Activated CD8-positive, alpha-beta T cell treated with anti-CD3 and anti-CD28 coated beads for 36 hours (primary cell): ENCODE data around the gene LRBA. TPM values are rescaled to one million over a fixed set of nuclear protein-coding genes. Genes with fewer than 3 reads are reported as not detected.
"Not testable (repeated sequence)": the region's sequence is repeated elsewhere in the genome, so short reads cannot be mapped to it uniquely, and the experiment has no call there.

Source experiments
- ATAC-seq: fragments of 200-7000 bp; cut with Tn5 transposase; one replicate; pipeline ENCODE4 v1.10.0; 2021; ENCODE audit warnings: mild to moderate bottlenecking, moderate library complexity
- CTCF ChIA-PET: fragments of 350-600 bp; sonication (Branson Sonifier 250); formaldehyde crosslinking; loops from one replicate; lab custom pipeline; 2021; ENCODE audit warnings: antibody characterized with exemption; lab: Charles Lee
- POLR2A ChIA-PET: fragments of 350-600 bp; sonication (Branson Sonifier 250); formaldehyde crosslinking; loops from one replicate; lab custom pipeline; 2021; ENCODE audit warnings: antibody characterized with exemption; lab: Charles Lee
- DNase-seq: peaks from one replicate; pipeline ENCODE4 v3.0.0-alpha.2; 2020
- H3K27ac Mint-ChIP-seq: one replicate; pipeline ENCODE4 v1.8.0; 2021; ENCODE audit warnings: mild to moderate bottlenecking, mixed read lengths
- H3K27me3 Mint-ChIP-seq: one replicate; pipeline ENCODE4 v1.8.0; 2021; ENCODE audit warnings: mixed read lengths
- H3K36me3 Mint-ChIP-seq: one replicate; pipeline ENCODE4 v1.8.0; 2021; ENCODE audit warnings: low read depth, mixed read lengths
- H3K4me1 Mint-ChIP-seq: one replicate; pipeline ENCODE4 v1.8.0; 2021; ENCODE audit warnings: low read depth, mixed read lengths
- H3K4me3 Mint-ChIP-seq: one replicate; pipeline ENCODE4 v1.8.0; 2021; ENCODE audit warnings: mild to moderate bottlenecking, moderate library complexity, mixed read lengths
- H3K9me3 Mint-ChIP-seq: one replicate; pipeline ENCODE4 v1.8.0; 2021; ENCODE audit warnings: mixed read lengths
- CTCF ChIP-seq: fragments of 200-600 bp; IDR thresholded peaks from one replicate; pipeline ENCODE4 v1.8.0; 2022; ENCODE audit warnings: antibody characterized with exemption, mild to moderate bottlenecking
- intact Hi-C: fragments of 100-400 bp; cut with micrococcal nuclease; formaldehyde crosslinking; loops from one replicate; pipeline ENCODE4 v1.10.0; 2022
- total RNA-seq, 2 experiments: library from RNA; stranded (reverse); gene quantifications; one replicate each; pipeline ENCODE4 v1.2.3, GENCODE V29; 2021

LRBA gene
- total RNA-seq, 2 experiments from 2014 or later, result 48.1 to 52.5 TPM

GRCh38 chr4:150743564-150744342, 271.3 kb downstream of the LRBA start:
- Mint-ChIP-seq H3K27me3 (no peaks in the 10 kb centered on the region), H3K27ac (peak overlapping the region; percentile 23), H3K36me3 (peaks cover 17% of the 10 kb centered on the region), H3K4me3 (no peak overlapping the region), H3K9me3 (no peaks in the 10 kb centered on the region), H3K4me1 (no peaks in the 10 kb centered on the region)
- POLR2A ChIA-PET, result no interaction called here
- no peak for ATAC-seq
- intact Hi-C loops, result no loop called here
- TF ChIP-seq CTCF, result no peak
- CTCF ChIA-PET, result no interaction called here
- DNase-seq, result no peak

- H3K9me3 Mint-ChIP-seq, DNase-seq, CTCF ChIA-PET, H3K4me1 Mint-ChIP-seq, H3K27me3 Mint-ChIP-seq, ATAC-seq, H3K27ac Mint-ChIP-seq, H3K4me3 Mint-ChIP-seq, intact Hi-C loops: not testable (repeated sequence)
- POLR2A ChIA-PET, result interaction anchor here (0.7 kb wide), 1 partner anchor 421 kb away, joined by 4 read pairs; no protein-coding TSS in a partner anchor
- peaks cover 14% of the 10 kb centered on the region for H3K36me3 Mint-ChIP-seq
Measured at GRCh38 chr4:150742930-150743329, 272.2 kb downstream of the LRBA start.

- DNase-seq (no peak), ATAC-seq (no peak)
- no peak overlapping the region for H3K27ac Mint-ChIP-seq
- H3K4me1 Mint-ChIP-seq, result no peaks in the 10 kb centered on the region
- ChIA-PET CTCF (no interaction called here), POLR2A (no interaction called here)
- H3K4me3 Mint-ChIP-seq, result no peak overlapping the region
- TF ChIP-seq CTCF, result no peak
- intact Hi-C loops, result no loop called here
- no peaks in the 10 kb centered on the region for H3K27me3 Mint-ChIP-seq
- H3K9me3 Mint-ChIP-seq, result no peaks in the 10 kb centered on the region
- peaks cover 11% of the 10 kb centered on the region for H3K36me3 Mint-ChIP-seq
Measured at GRCh38 chr4:150739591-150739990, 275.5 kb downstream of the LRBA start.

- Mint-ChIP-seq H3K9me3 (peaks cover 13% of the 10 kb centered on the region), H3K27me3 (no peaks in the 10 kb centered on the region), H3K4me3 (no peak overlapping the region), H3K36me3 (peaks cover 68% of the 10 kb centered on the region), H3K4me1 (no peaks in the 10 kb centered on the region), H3K27ac (no peak overlapping the region)
- intact Hi-C loops, result no loop called here
- ATAC-seq, result no peak
- no peak for TF ChIP-seq CTCF
- ChIA-PET CTCF (no interaction called here), POLR2A (no interaction called here)
- DNase-seq, result no peak
Measured at GRCh38 chr4:150725957-150726523, 289.0 kb downstream of the LRBA start.

GRCh38 chr4:150723727-150724411, 291.2 kb downstream of the LRBA start:
- CTCF ChIA-PET, result no interaction called here
- no peak overlapping the region for H3K4me3 Mint-ChIP-seq
- no peak overlapping the region for H3K27ac Mint-ChIP-seq
- DNase-seq (no peak), ATAC-seq (no peak)
- H3K27me3 Mint-ChIP-seq, result no peaks in the 10 kb centered on the region
- intact Hi-C loops, result no loop called here
- POLR2A ChIA-PET, result no interaction called here
- H3K9me3 Mint-ChIP-seq, result peaks cover 12% of the 10 kb centered on the region
- TF ChIP-seq CTCF, result no peak
- peaks cover 5% of the 10 kb centered on the region for H3K4me1 Mint-ChIP-seq
- peaks cover 53% of the 10 kb centered on the region for H3K36me3 Mint-ChIP-seq
